ENCODE results near the gene IL4R.
"Not testable (repeated sequence)": the region's sequence is repeated elsewhere in the genome, so short reads cannot be mapped to it uniquely, and the experiment has no call there.

IL4R gene

DNA sequence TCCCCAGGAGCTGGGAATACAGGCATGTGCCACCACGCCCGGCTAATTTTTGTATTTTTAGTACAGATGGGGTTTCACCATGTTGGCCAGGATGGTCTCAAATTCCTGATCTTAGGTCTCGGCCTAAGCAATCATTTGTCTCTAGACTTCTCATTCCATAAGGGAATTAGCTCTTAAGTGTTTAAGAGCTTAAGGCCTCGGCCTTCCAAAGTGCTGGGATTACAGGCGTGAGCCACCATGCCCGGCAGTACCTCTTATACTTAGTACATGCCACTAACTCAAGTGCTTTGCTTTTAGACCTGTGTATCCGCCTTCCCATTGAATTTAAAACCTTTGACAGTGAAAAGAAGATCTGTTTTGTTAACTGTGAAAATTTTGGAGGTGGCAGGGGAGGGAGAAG is 71.6 kb downstream of the IL4R start:
- no peak for DNase-seq

GRCh38 chr16:27386674-27387073 is 72.9 kb downstream of the IL4R start:
- DNase-seq, result no peak

- DNase-seq, result no peak
Measured at GRCh38 chr16:27387724-27388123, 74.0 kb downstream of the IL4R start.

DNA sequence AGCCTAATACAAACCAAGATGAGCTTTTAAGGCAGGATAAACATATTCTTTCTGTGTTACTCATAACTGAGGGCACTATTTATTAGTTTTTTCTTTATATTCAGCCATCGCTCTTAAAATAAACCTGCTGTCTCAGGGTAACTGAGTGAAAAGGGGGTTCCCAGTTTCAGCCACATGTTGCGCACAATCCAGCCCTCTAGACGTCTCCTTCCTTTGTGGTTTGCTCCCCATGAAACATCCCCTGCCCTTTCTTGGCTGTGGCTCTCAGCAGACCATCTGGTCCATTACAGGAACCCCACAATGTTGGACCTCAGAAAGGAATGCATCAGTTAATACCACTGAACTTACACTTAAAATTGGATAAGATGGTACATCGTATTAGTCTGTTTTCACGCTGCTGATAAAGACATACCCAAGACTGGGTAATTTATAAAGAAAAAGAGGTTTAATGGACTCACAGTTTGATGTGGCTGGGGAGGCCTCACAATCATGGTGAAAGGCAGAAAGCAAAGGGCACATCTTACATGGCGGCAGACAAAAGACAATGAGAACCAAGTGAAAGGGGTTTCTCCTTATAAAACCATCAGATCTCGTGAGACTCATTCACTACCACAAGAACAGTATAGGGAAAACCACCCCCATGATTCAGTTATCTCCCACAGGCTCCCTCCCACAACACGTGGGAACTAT is 75.6 kb downstream of the IL4R start:
- DNase-seq, result no peak

DNA sequence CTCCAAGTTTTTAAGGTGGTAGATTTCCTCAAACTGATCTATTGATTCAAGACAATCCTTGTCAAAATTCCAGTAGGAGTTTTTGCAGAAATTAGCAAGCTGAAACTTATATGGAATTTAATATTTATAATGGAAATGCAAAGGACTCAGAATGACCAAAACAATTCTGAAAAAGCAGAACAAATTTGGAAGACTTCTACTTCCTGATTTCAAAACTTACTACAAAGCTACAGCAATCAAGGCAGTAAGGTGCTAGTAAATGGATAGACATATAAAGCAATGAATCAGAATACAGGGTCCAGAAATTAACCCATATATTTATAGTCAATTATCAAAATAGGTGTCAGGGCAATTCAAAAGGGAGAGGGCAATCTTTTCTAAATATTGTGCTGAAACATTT is 76.4 kb downstream of the IL4R start:
- no peak for DNase-seq

DNA sequence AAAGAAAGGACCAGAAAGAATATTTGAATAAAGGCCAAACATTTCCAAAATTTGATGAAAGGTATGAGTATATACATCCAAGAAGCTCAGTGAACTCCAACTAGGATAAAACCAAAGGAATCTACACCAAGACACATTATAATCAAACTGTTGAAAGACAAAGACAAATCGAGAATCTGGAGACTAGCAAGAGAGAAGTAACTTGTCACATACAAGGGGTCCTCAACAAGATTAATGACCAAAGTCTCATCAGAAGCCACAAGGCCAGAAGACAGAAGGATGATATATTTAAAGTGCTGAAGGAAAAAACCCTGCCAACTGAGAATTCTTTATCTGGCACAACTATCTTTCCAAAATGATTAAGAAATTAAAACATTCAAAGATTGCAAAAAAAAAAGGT is 78.9 kb downstream of the IL4R start:
- no peak for DNase-seq

- no peak for DNase-seq
Measured at GRCh38 chr16:27394516-27394915, 80.7 kb downstream of the IL4R start.

DNA sequence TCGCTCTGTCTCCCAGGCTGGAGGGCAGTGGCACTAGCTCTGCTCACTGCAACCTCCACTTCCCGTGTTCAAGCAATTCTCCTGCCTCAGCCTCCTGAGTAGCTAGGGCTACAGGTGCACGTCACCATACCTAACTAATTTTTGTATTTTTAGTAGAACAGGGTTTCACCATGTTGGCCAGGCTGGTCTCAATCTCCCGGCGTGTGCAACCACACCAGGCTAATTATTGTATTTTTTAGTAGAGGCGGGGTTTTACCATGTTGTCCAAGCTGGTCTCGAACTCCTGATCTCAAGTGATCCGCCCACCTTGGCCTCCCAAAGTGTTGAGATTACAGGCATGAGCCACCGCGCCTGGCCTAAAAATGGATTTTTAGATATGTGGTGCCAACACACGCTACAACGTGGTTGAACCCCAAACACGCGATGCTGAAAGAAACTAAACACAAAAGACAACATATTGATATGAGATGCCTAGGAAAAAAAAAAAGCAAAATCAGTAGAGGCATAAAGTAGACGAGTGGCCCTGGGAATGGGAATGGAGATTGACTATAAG is 84.6 kb downstream of the IL4R start:
- not testable (repeated sequence) for DNase-seq

DNA sequence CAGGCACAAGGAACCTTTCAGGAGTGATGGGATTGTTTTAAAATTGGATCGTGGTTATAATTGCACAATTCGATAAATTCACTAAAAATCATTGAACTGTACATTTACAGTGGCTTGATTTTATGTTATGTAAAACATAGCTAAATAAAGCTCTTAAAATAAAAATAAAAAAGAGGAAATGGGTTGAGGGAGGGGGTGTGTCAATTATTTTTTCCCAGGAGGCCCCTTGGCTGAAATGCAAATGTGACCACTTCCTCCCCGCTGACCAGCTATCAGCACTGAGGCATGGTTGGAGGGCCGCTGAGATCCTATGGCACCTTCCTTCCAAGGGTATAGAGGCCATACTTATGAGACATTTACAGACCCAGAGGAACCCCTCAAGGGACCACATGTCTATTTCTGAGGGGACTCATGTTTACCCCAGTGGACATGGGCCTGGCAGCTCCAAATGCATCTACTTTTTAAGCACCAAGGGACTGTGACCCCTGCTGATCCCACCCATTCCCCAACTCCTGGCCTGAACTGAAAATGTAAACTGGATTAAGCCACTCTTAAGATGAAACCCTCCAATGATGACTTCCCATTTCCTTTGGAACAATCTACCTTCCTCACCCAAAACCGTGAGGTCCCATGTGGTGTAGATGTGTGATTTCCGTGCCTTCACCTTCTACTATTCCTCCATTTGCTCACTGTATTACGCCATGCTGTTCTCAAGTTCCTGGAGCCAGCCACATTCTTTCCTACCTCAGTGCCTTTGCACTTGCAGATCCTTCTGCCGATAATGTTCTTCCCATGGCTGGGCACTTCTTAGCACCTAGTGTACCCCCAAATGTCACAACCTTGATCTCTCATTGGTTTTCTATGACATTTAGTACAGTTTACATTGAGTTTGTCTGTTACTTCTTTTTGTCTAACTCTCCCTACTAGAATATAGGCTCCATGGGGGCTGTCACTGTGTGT is 85.4 kb downstream of the IL4R start:
- no peak for DNase-seq

GRCh38 chr16:27399969-27400368 is 86.2 kb downstream of the IL4R start:
- no peak for DNase-seq

DNA sequence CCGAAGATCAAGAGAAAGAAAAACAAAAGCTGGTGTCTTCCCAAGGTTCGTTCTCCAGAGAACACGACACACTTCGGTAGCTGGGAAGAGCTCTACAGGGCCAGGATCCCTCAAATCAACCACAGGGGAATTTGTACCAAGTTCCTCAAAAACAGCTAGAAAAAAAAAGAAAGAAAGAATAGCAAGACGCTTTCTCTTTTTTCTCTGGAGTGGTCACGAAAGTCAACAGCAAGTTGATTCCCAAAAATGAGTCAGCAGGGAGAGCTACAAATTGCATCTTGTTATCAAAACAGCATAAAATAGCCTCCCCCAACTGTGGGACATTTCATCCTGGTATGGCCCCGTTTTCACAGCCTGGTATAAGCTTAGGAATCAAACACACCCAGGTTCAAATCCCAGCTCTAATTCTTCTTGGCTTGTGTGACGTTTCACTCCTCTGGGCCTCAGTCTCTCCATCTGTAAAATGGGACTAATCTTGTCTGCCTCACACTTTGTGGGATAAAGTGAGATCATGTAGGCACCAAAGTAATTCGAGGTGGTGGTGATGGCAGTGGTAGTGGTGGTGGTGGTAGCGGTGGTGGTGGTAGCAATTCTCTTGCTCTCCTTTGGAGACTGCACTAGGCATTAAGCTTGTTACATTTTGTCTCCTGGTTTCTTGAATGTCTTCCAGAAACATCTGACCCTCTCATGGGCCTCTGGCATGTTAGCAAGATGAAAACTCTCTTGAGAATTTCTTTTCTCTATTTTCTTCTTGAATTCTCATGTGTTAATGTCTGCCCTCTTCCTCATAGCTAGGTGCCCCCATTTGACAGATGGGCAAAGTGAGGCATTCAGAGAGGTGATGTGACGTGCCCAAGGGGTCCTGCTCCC is 87.2 kb downstream of the IL4R start:
- DNase-seq, result no peak

DNA sequence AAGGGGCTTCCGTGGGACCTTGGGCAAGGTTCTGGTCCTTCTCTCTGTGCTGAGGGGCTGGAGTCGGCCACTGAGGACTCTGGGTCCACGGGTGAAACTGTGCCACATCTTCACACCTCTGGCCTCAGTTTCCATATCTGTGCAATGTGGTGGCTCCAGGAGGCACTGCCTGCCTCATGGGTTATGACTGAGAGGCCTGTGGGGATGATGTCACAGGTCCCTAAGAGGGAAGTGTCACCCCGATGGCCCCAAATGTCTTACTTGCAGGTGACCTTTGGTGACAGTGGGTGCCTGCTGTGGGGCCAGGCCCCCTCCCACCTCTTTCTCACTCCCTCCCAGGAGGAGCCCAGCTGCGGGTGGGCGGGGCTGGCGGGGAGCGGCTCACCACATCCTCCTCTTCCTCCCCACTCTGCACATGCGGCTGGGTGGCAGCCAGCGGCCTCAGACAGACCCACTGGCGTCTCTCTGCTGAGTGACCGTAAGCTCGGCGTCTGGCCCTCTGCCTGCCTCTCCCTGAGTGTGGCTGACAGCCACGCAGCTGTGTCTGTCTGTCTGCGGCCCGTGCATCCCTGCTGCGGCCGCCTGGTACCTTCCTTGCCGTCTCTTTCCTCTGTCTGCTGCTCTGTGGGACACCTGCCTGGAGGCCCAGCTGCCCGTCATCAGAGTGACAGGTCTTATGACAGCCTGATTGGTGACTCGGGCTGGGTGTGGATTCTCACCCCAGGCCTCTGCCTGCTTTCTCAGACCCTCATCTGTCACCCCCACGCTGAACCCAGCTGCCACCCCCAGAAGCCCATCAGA is 88.2 kb downstream of the IL4R start, which contains the start of gene IL21R:
Gene IL21R, plus strand, starts transcription at position 407 of the 801 bp plus-strand sequence. CDS start 27,898 bp downstream, outside the sequence.
- peak; percentile 78 for DNase-seq

GRCh38 chr16:27402569-27402963 is 88.8 kb downstream of the IL4R start:
- DNase-seq, result no peak

DNA sequence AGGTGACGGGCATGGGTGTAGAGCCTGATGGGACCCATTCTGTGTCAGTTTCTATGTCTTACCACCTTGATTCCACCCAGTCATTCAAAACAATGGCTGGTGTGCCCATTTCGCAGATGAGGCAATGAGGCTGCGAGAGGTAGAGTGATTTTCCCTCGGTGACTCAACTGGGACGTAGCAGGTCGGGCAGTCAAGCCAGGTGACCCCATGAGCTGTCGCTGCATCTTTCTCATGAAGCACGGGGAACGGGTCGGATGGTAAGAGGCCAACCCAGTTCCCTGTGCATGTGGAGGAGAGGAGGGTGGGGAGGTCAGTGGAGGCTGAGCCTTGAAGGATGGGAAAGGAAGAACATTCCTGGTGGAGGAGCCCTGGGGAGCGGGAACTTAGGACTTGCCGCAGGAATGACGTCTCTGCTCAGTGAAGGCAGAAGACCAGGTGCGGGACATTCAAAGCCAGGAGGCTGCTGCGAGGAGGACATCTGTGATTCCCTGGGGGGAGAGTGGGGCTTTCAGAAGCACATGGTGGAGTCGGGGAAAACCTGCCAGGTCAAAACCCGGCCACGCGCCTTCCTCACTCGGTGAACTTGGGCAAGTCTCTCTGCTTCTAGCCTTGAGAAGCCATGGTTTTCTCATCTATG is 89.3 kb downstream of the IL4R start:
- DNase-seq, result peak; percentile 49

DNA sequence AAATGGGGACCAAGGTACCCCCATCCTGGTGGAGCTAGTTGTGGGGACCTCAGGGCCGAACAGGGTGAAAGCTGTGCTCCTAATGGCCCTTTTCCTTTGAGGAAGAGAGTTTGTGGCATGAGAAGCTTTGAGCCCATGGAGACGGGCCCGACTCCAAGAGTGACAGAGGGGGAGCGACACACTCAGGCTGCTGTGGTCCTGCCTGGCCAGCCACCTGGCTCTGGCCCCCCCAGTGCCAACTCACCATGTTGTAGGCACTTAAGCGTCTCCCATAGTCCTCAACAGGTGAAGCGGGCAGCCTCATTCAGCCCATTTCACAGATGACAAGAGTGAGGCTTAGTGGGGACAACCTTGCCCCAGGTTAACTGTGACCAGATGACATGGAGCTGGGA is 89.8 kb downstream of the IL4R start:
- DNase-seq, result no peak

- peak; percentile 29 for DNase-seq
Measured at GRCh38 chr16:27404163-27404823, 90.5 kb downstream of the IL4R start.

- DNase-seq, result peak; percentile 77
Measured at GRCh38 chr16:27405546-27406451, 92.0 kb downstream of the IL4R start.

DNA sequence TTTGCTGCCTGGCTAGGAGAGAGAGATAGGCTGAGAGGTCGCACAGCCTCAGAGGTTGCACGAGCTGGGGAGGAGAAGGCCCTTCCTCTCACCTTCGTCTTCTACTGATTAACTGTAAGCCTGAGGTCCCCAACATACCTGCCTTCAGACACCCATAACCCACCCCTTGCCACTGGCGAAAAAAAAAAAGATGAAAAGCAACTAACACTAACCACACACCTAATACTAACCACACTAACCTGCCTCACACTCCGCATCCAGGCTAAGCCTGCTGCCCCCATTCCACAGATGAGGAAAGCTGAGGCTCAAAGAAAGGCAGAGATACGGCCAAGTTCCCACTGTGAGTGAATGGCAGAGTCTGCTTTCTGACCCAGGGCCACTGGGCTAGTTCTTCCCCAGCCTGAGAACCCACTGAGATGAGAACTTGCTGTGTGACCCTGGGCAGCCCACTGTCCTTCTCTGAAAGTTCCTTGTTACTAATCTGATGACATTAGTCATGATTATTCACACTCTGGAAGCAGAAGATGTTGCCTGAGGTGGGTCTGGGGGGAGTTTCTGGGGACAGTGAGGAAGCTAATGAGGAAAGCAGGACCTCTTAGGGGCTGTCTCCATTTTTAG is 92.8 kb downstream of the IL4R start:
- DNase-seq, result no peak

DNA sequence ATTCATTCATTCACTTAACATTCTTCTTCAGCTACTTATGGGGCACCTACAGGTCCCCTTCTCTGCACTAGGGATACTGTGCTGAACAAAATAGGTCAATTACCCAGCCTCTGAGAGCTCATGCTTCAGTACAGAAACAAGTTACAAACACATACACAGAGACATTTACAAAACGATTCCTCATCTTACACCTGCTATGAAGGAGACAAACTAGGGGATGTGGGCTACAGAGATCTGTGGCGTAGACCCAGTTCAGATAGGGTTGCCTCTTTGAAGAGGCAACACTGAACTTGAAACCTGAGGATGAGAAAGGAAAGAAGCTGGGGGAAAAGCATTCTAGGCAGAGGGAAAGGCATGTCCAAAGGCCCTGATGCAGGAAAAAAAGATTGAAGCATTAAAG is 93.4 kb downstream of the IL4R start:
- no peak for DNase-seq
